IPS-18c (cell line): ENCODE data around the gene CCT5.
"Not testable (repeated sequence)": the region's sequence is repeated elsewhere in the genome, so short reads cannot be mapped to it uniquely, and the experiment has no call there.

Experiments used
- H3K4me3 ChIP-seq: 2 replicates; pipeline ENCODE4 v1.7.0; 2013; ENCODE audit warnings: low read depth, mild to moderate bottlenecking, low read length, moderate library complexity; ENCODE audit not compliant: insufficient read depth
- H3K9me3 ChIP-seq: one replicate; pipeline ENCODE4 v1.6.1; 2013; ENCODE audit warnings: mild to moderate bottlenecking, low read length, moderate library complexity; ENCODE audit not compliant: control insufficient read depth, insufficient read depth

CCT5 gene

GRCh38 chr5:10265245-10266109 lies 15.4 kb downstream of the CCT5 start:
- H3K9me3 ChIP-seq: peaks cover 2% of the 10 kb centered on the region

DNA sequence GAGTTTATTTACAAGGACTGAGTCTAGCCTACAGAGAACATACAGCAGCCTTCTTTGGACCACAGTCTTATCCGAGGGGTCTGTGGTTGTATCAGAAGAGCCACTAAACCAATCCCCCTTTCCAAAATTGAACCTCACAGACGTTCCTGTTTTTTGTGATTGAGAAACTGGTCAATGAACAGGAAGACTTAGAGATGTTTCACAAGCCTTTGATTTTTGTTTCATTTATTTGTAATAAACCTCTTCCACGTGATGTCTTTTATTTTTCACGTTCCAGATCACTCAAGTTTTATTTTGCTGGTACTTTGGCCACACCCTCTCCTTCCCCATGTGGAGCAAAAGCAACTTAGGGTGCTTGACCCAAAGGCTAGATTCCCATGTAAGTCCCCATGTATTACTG lies 16.1 kb downstream of the CCT5 start:
- Histone ChIP-seq H3K4me3 (no peak overlapping the region), H3K9me3 (peaks cover 2% of the 10 kb centered on the region)

More at GRCh38 chr5:10265245-10266109, 15.4 kb downstream of the CCT5 start:
- no peak overlapping the region for H3K4me3 ChIP-seq

GRCh38 chr5:10266839-10267238 lies 16.8 kb downstream of the CCT5 start:
- no peak overlapping the region for H3K4me3 ChIP-seq
- H3K9me3 ChIP-seq: peaks cover 2% of the 10 kb centered on the region

- Histone ChIP-seq H3K4me3 (no peak overlapping the region), H3K9me3 (no peaks in the 10 kb centered on the region)
Measured at GRCh38 chr5:10268100-10268499, 18.0 kb downstream of the CCT5 start.

DNA sequence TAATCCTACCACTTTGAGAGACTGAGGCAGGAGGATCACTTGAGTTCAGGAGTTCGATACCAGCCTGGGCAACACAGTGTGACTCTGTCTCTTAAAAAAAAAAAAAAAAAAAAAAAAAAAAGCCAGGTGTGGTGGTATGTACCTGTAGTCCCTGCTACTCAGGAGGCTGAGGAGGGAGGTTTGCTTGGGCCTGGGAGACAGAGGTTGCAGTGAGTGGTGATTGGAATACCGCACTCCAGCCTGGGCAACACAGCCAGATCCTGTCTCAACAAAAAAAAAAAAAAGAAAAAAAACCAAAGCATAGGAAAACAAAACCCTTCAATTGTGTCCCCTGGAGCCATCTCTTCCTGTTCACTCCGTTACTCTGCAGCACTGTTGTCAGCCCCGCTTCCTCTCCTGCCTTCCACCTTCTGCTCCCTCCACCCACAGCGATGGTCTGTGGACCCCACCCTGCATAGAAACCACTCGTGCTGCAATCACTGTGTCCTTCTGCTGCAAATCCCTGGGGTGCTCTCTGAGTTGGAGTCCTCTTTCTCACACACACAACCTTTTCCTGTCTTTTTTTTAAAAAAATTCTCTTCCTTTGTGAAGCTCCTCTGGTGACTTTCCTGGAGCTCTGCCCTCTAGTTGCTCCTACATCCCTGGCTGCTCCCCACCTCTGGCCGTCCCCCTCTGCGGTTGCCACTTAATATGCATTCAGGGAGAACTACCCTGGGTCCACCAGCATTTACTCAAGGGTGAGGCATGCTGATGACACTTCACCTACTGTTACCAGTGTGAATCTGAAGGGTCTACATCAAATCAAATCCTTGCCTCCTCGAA lies 22.2 kb downstream of the CCT5 start:
- Histone ChIP-seq H3K4me3 (no peak overlapping the region), H3K9me3 (no peaks in the 10 kb centered on the region)

GRCh38 chr5:10272875-10273209 lies 22.8 kb downstream of the CCT5 start:
- not testable (repeated sequence) for H3K4me3 ChIP-seq

DNA sequence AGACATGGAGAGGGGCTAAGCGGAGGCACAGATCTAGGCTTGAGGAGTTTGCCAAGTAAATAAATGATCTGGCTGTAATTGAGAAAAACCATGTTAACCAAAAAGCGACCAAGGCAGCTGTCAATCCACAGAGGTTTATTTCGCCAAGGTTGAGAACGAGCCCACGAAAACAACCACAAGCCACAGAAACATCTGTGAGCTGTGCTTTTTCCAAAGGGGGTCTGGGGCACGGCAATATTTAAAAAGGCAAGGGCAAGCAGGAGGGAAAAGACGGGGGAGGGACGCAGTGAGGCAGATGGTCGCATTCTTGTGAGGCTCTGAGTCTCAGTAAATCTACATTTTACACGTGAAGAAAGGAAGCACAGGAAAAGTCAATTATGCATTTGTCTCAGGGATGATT lies 25.4 kb downstream of the CCT5 start:
- H3K9me3 ChIP-seq: no peaks in the 10 kb centered on the region

More at GRCh38 chr5:10272875-10273209, 22.8 kb downstream of the CCT5 start:
- H3K9me3 ChIP-seq: not testable (repeated sequence)

GRCh38 chr5:10275991-10276390 lies 25.9 kb downstream of the CCT5 start:
- H3K9me3 ChIP-seq: no peaks in the 10 kb centered on the region

More for the DNA sequence above, 25.4 kb downstream of the CCT5 start:
- no peak overlapping the region for H3K4me3 ChIP-seq

GRCh38 chr5:10276691-10277090 lies 26.6 kb downstream of the CCT5 start:
- Histone ChIP-seq H3K9me3 (no peaks in the 10 kb centered on the region), H3K4me3 (no peak overlapping the region)

More at GRCh38 chr5:10275991-10276390, 25.9 kb downstream of the CCT5 start:
- no peak overlapping the region for H3K4me3 ChIP-seq

GRCh38 chr5:10277773-10278630 lies 27.9 kb downstream of the CCT5 start:
- Histone ChIP-seq H3K4me3 (no peak overlapping the region), H3K9me3 (peaks cover 2% of the 10 kb centered on the region)

DNA sequence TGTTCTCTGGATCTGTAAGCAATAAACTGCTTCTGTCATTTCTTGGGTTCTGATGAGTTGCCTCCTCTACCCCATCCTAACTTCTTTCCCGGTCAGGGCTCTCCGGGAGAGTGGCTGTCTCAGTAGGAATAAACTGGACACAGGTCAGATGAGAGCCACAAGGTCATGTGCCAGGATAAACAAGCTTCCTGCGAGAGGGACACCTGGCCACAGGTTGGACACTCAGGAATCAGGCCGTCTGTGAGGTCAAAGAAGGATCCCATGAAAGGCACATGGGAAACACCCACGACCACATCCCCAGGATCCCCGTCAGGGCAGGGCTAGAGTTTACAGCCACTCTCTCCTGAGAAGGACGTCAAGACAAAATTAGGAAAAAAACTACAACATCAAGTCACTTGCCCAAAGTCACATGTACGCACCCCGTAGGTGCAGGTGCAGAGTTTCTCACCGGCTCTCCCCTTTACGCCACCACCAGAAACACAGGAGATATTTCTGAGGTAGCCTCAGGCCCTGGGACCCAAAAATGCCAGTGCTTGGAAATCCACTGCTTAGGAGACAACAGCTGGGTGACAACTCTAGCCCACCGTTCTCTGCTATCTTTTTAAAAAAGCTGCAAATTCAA lies 28.7 kb downstream of the CCT5 start:
- H3K9me3 ChIP-seq: peaks cover 2% of the 10 kb centered on the region
- no peak overlapping the region for H3K4me3 ChIP-seq

GRCh38 chr5:10279328-10279727 lies 29.2 kb downstream of the CCT5 start:
- H3K4me3 ChIP-seq: no peak overlapping the region
- peaks cover 2% of the 10 kb centered on the region for H3K9me3 ChIP-seq

- H3K9me3 ChIP-seq: peaks cover 2% of the 10 kb centered on the region
- no peak overlapping the region for H3K4me3 ChIP-seq
Measured at GRCh38 chr5:10279925-10280720, 30.0 kb downstream of the CCT5 start.

DNA sequence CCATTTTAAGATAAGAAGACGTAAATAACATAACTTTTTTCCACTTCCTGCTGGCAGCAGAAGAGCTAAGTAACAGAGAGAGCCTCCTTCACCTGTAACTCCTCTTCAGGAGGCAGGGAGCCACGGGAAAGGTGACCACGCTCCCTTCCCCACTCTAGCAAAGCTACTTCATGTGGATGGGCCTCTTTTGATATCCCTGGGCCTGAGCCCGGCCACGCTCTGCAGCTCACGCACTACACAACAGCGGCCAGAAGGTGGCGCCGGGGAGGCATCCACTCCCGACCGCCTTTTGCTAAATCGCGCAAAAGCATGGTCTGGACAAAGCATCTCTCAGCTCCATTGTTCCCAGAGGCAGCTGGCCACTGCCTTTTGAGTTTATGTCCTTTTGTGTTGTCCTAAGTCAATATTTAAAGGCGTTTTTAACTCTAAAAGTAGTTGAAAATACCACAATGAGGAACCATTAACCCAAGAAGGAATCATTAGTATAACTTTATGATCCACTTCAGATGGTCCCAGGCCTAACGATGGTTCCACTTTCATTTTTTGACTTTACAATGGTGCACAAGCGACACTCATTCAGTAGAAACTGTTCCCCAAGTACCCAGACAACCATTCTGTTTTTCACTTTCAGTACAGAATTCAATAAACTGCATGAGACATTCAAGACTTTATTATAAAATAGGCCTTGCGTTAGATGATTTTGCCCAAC lies 34.0 kb downstream of the CCT5 start:
- no peak overlapping the region for H3K4me3 ChIP-seq
- peaks cover 2% of the 10 kb centered on the region for H3K9me3 ChIP-seq

GRCh38 chr5:10285362-10285761 lies 35.3 kb downstream of the CCT5 start:
- H3K9me3 ChIP-seq, H3K4me3 ChIP-seq: not testable (repeated sequence)
